Medulla oblongata (tissue), 1 donor: ENCODE results near the gene CMTM2.
"Not testable (repeated sequence)": the region's sequence is repeated elsewhere in the genome, so short reads cannot be mapped to it uniquely, and the experiment has no call there.

ENCODE experiments used
- DNase-seq: peaks from one replicate; pipeline ENCODE4 v3.0.0-alpha.2; 2015; ENCODE audit errors: extremely low spot score

Gene CMTM2

GRCh38 chr16:66581246-66581952 lies 2.1 kb downstream of the CMTM2 start:
- no peak for DNase-seq

DNA sequence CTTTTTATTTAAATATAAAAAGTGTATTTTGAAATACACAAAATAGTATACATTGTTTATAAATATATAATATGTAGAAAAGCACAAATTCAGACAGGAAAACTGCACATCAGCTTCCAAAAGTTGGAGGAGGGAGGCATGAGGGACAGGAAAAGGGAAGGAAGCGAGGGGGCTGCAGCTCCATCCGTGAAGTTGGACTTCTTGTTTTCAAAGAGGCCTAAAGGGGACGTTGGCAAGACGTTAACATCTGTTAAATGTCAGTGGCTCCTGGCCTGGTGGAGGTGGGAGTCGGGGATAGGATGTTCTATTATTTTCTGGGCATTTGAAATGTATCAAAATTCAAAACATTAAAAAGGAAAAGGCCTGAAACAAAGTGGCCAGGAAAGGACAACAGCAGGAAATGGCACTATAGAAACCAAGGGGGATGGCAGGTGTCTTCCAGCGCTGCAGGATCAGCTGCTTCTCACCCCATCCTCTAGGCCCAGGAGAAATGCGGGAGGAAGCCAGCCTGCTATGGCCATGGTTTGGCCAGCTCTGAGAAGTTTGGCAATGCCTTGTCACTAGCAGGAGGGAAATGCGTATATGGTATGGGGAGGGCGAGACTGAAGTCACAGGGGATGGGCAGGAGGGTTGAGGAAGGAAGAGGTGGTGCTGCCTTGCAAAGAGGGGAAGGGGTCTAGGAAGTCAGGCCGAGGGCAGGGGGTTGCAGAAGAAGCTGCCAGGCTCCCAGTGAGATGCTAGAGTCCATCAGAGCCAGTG lies 6.4 kb downstream of the CMTM2 start:
- DNase-seq: peak; percentile 58

- peak; percentile 19 for DNase-seq
These were observed 8.8 kb downstream of the CMTM2 start for GRCh38 chr16:66587881-66588600.

DNA sequence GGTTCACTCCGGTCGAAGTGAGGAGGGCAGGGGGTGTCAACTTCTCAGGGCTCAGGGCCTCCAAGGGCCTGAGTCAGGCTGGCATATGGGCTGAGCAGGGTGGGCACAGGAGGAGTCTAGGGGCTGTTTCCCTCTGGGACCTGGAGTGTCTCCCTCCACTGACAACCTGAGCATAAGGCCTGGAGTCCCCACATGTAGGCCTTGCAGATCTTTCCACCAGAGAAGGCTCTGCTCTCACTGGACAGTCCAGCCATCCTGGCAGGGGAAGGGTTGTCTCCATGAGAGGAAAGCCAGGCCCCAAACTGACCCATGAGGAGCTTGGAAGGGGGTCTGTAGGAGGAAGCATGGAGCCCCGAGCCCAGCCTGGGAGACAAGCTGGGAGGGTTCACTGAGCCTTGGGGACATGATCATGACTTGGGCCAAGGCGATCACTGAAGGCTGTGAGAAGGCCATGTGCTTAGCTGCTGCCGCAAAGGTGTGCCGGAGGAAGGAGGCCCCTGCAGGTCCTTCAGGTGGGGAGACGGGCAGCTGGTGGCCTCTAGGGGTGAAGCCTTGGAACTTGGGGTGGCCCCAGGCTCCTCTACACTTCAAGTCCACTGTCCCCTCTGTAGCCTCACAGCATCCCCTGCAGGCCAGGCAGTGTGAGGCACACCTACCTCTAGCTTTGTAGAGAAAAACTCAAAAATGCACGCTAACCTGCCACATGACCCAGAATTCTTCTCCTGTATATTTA lies 9.9 kb downstream of the CMTM2 start:
- DNase-seq: peak; percentile 77

DNA sequence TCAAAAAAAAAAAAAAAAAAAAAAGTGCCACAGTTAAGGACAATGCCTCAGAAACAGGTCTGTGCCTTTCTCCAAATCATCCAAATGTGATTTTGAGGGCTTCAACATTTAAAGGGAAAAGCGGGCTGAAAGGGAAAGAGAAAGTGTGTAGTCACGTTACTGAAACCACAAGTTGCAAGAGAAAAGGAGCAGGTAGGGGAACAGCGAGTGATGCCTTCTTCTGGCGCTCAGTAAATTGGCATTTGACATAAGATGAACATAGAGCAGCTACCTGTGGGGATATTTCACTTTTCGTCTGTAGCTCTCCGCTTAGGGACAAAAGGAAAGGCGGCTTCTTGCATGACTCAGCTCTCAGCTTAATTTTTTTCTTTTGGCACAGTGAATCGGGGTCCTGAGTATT lies 11.1 kb downstream of the CMTM2 start:
- DNase-seq: peak; percentile 26

- no peak for DNase-seq
These were observed 11.8 kb downstream of the CMTM2 start for GRCh38 chr16:66591018-66591417.

GRCh38 chr16:66592241-66592640 lies 13.0 kb downstream of the CMTM2 start:
- DNase-seq: no peak

- no peak for DNase-seq
These were observed 13.6 kb downstream of the CMTM2 start for GRCh38 chr16:66592814-66593213.

DNA sequence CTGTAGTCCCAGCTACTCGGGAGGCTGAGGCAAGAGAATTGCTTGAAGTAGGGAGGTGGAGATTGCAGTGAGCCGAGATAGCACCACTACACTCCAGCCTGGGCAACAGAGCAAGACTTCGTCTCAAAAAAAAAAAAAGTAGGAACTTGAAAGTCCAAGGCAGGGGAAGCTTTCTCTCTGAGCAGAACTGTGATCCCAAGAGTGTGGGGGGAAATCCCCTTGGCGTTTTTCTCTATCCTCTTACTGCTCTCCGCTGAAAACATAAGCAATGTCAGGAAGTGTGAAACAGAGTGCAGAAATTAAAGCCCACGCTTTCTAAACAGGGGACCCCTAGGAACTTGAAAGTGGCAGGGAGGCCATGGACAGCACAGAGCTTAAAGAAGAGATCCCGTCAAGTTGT lies 15.5 kb downstream of the CMTM2 start:
- DNase-seq: peak; percentile 33

DNA sequence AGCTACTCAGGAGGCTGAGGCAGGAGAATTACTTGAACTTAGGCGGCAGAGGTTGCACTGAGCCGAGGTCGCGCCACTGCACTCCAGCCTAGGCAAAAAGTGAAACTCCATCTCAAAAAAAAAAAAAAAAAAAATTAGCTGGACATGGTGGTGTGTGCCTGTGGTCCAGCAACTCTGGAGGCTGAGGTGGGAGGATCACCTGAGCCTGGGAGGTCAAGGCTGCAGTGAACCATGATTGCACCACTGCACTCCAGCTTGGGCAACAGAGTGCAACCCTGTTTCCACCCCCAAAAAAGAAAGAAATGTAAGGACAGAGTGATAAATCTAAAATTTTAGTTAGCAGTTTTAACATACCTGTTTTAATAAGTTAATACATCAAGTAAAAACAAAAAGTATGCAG lies 17.3 kb downstream of the CMTM2 start:
- not testable (repeated sequence) for DNase-seq

GRCh38 chr16:66596986-66597848 lies 18.0 kb downstream of the CMTM2 start:
- DNase-seq: no peak

GRCh38 chr16:66598111-66598510 lies 18.8 kb downstream of the CMTM2 start:
- DNase-seq: no peak

- DNase-seq: no peak
These were observed 20.5 kb downstream of the CMTM2 start for GRCh38 chr16:66599726-66600125.

DNA sequence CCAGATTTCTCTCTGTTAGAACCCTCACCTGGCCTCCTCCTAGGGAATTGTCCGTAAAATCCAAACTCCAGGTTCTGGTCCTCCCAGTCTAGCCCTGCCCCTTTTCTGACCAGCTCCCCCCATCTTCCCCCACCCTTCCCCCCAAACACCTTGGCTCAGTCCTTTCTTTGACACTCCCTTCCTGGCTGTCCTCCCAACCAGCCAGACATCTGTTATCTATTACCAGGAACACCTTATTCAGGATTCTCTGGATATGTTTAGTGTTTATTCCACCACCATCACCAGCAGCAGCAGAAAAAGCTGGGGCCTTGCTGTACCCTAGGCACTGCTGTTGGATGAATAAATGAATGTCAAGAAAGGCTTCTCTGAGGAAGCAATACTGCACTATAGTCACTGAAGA lies 21.2 kb downstream of the CMTM2 start:
- DNase-seq: no peak

DNA sequence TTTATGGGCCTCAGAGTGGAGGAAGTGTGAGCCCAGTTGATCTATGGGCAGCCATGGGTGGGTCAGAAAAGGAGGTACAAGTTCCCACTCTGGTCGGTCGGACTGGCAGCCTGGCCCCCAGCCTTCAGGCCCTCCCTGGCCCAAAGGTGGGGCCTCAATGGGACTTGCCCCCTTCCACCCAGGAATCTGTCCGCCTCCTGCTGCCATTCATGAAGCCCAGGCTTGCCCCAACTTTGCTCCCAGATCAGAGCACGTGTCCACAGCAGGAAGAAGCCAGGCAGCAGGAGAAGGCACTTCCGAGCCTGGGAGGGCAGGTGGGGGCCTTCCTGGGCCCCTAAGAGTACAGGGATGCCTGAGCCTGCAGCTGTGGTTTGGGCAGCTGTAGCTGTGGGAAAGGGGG lies 22.2 kb downstream of the CMTM2 start:
- no peak for DNase-seq

DNA sequence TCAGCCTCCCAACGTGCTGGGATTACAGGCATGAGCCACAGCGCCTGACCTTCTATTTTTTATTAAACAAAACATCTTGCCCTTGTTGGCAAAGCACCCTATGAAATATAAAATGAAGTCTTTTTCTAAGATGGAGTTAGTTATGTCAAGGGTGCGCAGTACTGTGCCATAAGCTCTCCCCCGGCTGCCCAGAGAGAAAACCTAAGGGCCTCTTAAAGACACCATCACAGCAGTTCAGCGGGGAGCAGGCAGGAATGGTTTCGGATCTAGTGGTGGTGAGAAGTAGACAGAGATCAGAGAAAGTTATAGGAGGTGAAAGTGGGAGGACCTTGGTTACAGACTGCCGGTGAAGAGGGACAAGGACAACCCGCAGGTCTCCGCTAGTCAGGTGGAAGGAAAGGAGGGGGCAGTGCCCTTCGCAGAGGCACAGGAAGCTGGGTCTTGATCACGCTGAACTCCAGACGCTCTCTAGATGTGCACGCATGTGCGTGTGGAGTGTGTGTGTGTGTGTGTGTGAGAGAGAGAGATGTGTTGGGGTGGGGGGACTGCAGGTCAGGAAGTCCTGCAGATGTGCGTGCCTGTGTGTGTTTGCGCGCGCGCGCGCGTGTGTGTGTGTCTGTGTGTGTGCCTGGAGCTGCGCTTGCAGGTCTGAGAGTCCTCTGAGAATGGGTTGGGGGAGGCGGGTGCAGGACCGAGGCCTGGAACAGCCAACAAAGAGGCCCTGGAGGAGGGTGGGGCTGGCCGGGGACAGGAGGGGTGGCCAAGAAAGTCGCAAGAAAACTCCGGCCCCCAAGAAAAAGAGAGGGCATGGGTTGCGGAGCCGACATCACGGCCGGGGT lies 24.5 kb downstream of the CMTM2 start:
- peak; percentile 50 for DNase-seq

- DNase-seq: peak; percentile 38
These were observed 25.3 kb downstream of the CMTM2 start, which contains the start of gene CMTM3 for GRCh38 chr16:66604376-66605176. CMTM3 (plus strand) TSS chr16:66604704; CDS start chr16:66604806, 102 bp downstream.

GRCh38 chr16:66605177-66605978 lies 26.1 kb downstream of the CMTM2 start:
- no peak for DNase-seq
